ENCODE results near the gene CTNNA1. TPM values are rescaled to one million over a fixed set of nuclear protein-coding genes. Genes with fewer than 3 reads are reported as not detected.

Gene CTNNA1
- total and polyA plus RNA-seq, 2 of the 8 experiments (the other 6 are each of a cell fraction or from before 2014, with no cell fraction given), result 115 to 349 TPM

DNA sequence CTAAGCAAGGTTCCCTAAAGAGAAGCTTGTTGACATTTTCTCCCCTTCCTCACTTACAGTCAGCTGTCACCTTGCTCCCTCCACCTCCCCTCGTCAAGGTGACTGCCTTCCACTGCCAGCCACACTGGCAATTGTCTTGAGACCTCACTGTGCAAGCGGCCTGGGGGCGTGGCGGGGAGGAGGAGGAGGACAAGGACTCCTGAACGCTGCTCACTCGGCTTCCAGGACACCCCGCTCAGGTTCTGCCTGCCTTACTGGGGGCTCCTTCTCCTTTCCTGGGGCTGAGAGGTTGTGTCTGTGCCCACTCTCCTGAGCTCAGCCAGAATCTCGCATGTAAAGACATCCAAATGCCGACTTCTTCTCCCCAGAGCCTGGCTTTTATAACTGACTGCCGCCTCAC lies 182.2 kb downstream of the CTNNA1 start:
- H3K14ac ChIP-seq (ENCODE audit: insufficient read length), result no peak overlapping the region
- no peaks in the 10 kb centered on the region for H3K9me3 ChIP-seq (ENCODE audit: insufficient read depth in 2 of 2, low read depth in 1 of 2, low read length in 1 of 2)
- no peak overlapping the region for H3K4ac ChIP-seq (replicated peaks; ENCODE audit: insufficient read length, low read depth, low read length)
- H2BK5ac ChIP-seq (ENCODE audit: low read depth, low read length), result no peak overlapping the region
- no peak overlapping the region for H3K4me3 ChIP-seq (ENCODE audit: extremely low read depth in 1 of 4, insufficient read depth in 2 of 4, low read depth in 3 of 4, low read length in 4 of 4)
- H2BK12ac ChIP-seq (ENCODE audit: low read depth, low read length), result no peak overlapping the region
- peaks cover 0 to 17% (median 10%) of the 10 kb centered on the region in 4 experiments; a peak in 5 of 7 replicates for H3K4me1 ChIP-seq (replicated peaks in 1 of 4; ENCODE audit: control insufficient read depth in 3 of 4, insufficient read depth in 4 of 4, low read length in 3 of 4)
- DNase-seq (ENCODE audit: low read depth in 1 of 2, low spot score in 2 of 2) (no peak), FAIRE-seq (no peak)
- H2BK15ac ChIP-seq (ENCODE audit: low read length), result no peak overlapping the region
- H3K23me2 ChIP-seq (ENCODE audit: low read depth, low read length), result no peaks in the 10 kb centered on the region
- POLR2A ChIA-PET (ENCODE audit: partially characterized antibody), result no interaction called here
- no peak overlapping the region for H3K9ac ChIP-seq (replicated peaks in 1 of 4; ENCODE audit: extremely low read depth in 1 of 4, low read depth in 3 of 4, low read length in 3 of 4)
- H3K18ac ChIP-seq (ENCODE audit: extremely low read depth, low read length), result no peak overlapping the region
- no peaks in the 10 kb centered on the region for H3K79me2 ChIP-seq (ENCODE audit: control insufficient read depth in 1 of 2, insufficient read depth in 2 of 2, low read length in 2 of 2)
- CTCF ChIA-PET (ENCODE audit: partially characterized antibody), result interaction anchor here (0.9 to 2.1 kb wide), 5 partner anchors 11 to 295 kb away, joined by 3 to 9 read pairs (median 6); no protein-coding TSS in a partner anchor
- no peak overlapping the region for H4K5ac ChIP-seq (ENCODE audit: insufficient read length, low read depth, low read length)
- H2AFZ ChIP-seq (ENCODE audit: low read length), result no peak overlapping the region
- H3K23ac ChIP-seq (ENCODE audit: insufficient read length), result no peak overlapping the region
- H2BK120ac ChIP-seq (replicated peaks; ENCODE audit: low read depth, low read length), result no peak overlapping the region
- H3K56ac ChIP-seq (replicated peaks; ENCODE audit: insufficient read length, low read depth, low read length), result no peak overlapping the region
- no peak overlapping the region for H2AK5ac ChIP-seq (ENCODE audit: low read depth, low read length)
- H2BK20ac ChIP-seq (ENCODE audit: low read length), result no peak overlapping the region
- H3K27me3 ChIP-seq (replicated peaks in 1 of 4; ENCODE audit: control insufficient read depth in 3 of 4, extremely low read depth in 1 of 4, insufficient read depth in 3 of 4, low read length in 3 of 4), result no peaks in the 10 kb centered on the region
- TF ChIP-seq CTCF (IDR thresholded peaks at IDR 0.05; ENCODE audit: control extremely low read depth in 1 of 3, insufficient read depth in 1 of 3, low read depth in 1 of 3, low read length in 3 of 3) (no peak), POLR2A (IDR thresholded peaks at IDR 0.05; ENCODE audit: control extremely low read depth in 1 of 2, low read depth in 2 of 2, low read length in 2 of 2) (peak in 1 of 2 experiments; percentile 24; a peak in 1 of 3 replicates)
- H4K8ac ChIP-seq (ENCODE audit: extremely low read depth, insufficient read depth, low read length), result no peak overlapping the region
- H3K79me1 ChIP-seq (ENCODE audit: low read depth, low read length), result peaks cover 3% of the 10 kb centered on the region; the same call in 1 of the 2 replicates
- 86% methylated on average over 7 of the region's 10 CpGs; no CpG with 5 or more reads in 1 of the 2 experiments for WGBS, 2 experiments (ENCODE audit: extremely low coverage in 1 of 2, insufficient coverage in 1 of 2, insufficient read length in 1 of 2, insufficient replicate concordance in 2 of 2, low coverage in 1 of 2, low lambda C conversion rate in 2 of 2, missing lambda C conversion rate in 1 of 2)
- peaks cover 0 to 1% of the 10 kb centered on the region in 2 experiments for H4K20me1 ChIP-seq (replicated peaks in 1 of 2; ENCODE audit: control insufficient read depth in 1 of 2, insufficient read depth in 2 of 2, low read length in 2 of 2)
- H3K4me2 ChIP-seq (ENCODE audit: insufficient read depth in 1 of 2, low read depth in 2 of 2, low read length in 2 of 2), result no peak overlapping the region
- peaks cover 23 to 46% (median 32%) of the 10 kb centered on the region in 4 experiments for H3K36me3 ChIP-seq (ENCODE audit: control insufficient read depth in 2 of 4, insufficient read depth in 4 of 4, low read length in 3 of 4)
- H3K27ac ChIP-seq (ENCODE audit: low read depth, low read length), result no peak overlapping the region
- no peak overlapping the region for H4K91ac ChIP-seq (replicated peaks; ENCODE audit: insufficient read length, low read length)
